Esophagus muscularis mucosa (tissue), 3 donors: ENCODE measurements around the gene ZBTB44.
"Not testable (repeated sequence)": the region's sequence is repeated elsewhere in the genome, so short reads cannot be mapped to it uniquely, and the experiment has no call there.

Experiments
- EP300 ChIP-seq: sonication (generic); formaldehyde crosslinking; IDR thresholded peaks from one replicate; pipeline ENCODE4 v1.6.1; 2017; ENCODE audit warnings: antibody characterized with exemption
- POLR2AphosphoS5 ChIP-seq, 2 donors: sonication (generic); formaldehyde crosslinking; IDR thresholded peaks; one replicate each; pipeline ENCODE4 v1.6.1; 2017; ENCODE audit warnings: antibody characterized with exemption in 2 of 2

DNA sequence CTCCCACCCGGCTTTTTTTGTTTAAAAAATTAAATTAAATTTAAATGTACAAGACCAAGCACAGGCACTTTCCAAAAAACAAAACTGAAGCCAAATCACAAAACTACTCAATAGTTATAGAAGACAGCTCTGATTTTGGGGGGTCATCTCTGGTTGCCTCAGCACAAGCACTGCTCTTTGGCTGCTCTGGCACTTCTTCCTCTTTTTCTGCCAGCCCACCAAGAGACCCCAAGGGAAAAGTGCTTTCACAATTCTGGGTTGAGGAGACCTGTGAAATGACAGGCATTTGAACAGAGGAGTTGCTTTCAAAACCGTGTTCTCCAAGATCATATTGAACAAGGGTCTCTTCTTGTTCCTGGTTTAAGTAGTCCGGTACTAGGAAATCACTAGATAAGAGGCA, 80.8 kb downstream of the ZBTB44 start:
- TF ChIP-seq EP300; POLR2AphosphoS5 (IDR thresholded peaks at IDR 0.05): not testable (repeated sequence)
